ENCODE measurements around the gene MYL12B.
"Not testable (repeated sequence)": the region's sequence is repeated elsewhere in the genome, so short reads cannot be mapped to it uniquely, and the experiment has no call there.

MYL12B gene

DNA sequence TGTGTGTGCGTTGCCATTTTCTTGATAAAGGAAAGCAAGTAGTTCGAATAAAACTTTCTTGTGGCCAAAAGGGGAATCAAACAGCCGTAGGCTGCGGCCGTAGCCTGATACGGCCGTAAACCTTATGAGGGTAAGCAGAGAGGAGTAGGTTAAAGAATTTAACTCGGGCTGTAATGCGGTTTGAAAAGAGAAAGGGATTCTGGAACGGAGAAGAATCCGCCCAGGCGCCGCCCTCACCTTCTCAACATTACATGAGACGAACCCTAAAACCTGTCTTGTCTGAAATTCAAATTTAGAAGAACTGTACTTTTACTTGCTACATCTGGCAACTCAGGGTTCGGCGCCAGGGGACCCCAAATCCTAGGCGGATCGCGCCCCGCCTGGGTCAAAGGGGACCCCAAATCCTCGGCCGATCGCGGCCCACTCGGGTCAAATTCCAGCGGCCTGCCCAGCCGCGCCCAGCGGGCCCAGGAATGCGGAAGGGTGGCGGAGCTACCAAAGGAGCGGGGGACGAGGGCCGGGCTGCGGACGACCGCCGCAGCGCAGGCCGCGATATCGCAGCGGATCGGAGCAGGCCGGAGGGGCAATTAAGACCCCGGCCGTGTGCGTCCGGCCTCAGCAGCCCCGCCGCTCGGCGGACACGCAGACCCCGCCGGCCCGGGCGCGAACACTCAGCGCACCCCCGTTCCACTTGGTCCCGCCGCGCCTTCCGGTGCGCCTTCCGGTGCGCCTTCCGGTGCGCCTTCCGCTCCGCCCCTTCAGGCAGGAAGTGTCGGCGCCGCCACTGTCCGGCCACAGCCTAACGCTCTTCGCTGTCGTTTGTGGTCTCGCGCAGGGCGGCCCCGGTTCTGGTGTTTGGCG, at the start of gene MYL12B:
TSS of gene MYL12B (plus strand) at position 761 of the 861 bp plus-strand sequence. CDS start 10,766 bp downstream, outside the sequence.
- DNase-seq (ENCODE audit: low read depth in 2 of 2): peak; percentile 50 to 53

DNA sequence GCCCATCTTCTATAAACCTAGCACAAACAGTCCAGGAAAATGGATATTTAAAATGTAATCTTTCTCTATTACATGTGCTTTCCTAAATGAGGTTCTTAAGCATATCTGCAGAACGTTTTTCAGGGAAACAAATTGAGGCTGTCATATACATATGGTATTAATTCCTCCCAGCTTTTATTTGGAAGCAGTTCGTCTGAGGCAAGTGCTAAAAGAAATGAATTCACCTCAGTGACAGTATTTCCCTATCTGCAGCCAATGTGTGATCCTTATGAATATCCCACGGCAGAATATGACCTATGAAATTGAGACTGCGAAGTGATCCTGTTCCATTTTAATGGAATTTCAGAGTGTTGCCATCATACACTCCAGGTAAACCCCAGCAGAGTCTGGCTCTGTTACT, 49.3 kb upstream of the MYL12B start:
- DNase-seq (ENCODE audit: low read depth in 2 of 2): no peak

DNA sequence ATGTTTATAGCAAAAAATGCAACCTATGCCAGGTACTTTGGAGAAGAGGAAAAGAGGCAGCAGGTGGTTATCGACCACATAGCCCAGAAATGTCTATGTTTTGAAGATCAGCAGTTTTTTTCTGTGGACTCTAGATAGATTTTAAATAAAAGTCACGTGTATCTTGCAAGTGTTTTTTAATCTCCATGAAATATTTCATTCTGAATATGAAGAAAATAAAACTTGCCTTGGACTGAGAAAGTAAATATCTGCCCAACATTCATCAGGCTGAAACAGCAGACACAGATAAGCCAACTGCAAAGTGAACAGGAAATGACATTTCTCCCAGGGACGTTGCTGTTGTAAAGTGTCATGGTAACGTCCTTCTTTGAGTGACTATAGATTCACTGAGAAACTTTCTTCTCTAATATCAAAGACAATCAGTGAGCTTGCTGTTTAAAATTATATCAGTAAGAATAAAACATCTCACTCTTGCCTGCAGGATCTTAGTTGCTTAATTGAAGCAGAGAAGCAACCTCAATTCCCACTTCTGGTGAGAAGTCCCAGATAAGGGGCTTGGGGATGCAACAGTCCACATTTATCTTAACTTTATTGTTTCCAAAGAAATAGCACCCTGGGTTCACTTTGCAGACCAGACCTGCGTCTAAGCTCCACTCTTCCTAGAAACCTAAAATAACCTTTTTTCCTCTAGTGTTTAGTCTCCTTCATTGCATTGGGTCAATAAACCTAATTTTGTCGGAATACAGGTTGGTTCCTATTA, 48.5 kb upstream of the MYL12B start:
- no peak for DNase-seq (ENCODE audit: low read depth in 2 of 2)

DNA sequence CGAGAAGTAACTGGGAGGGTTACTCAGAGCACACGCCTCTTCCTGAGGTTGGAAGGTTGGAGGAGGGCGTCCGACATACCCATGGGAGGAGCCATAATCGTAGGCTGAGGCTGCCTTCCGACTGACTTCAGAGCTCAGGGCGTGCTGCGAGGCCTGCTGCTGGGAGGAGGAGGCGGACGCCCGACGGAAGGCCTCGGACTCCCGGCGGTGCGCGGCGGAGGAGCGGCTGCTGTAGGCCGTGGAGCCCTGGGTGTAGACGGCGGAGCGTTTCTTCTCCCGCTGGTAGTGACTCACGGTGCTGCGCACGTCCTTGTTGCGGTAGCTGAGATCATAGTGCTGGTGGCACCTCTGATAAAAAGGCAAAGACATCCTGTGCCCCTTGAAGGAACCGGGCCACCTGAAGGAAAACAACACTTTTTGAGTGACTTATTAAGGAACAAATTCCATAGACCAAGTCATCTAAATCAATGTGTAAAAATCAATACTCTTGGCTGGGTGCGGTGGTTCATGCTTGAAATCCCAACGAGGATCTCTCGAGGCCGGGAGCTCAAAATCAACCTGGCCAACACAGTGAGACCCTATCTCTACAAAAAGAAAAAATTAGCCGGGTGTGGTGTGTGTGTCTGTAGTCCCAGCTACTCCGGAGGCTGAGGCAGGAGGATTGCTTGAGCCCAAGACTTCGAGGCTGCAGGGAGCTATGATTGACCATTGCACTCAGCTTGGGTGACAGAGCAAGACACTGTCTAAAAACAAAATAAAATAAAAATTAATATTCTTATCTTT, 46.9 kb upstream of the MYL12B start:
- DNase-seq (ENCODE audit: low read depth in 2 of 2): no peak

DNA sequence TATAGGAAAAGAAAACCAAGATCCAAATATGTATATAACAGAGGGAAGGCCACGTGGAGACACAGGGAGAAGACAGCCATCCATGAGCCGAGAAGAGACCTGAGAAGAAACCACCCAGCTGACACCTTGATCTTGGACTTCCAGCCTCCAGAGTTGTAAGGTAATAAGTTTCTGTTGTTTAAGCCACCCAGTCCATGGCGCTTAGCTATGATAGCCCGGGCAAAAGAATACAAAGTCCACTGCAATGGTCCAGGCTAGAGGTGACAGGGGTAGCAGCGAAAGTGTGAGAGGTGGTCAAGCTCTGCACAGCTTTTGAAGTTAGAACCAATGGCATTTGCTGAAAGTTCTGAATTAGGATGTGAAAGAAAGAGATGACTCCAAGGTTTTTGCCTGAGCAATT, 44.9 kb upstream of the MYL12B start:
- no peak for DNase-seq (ENCODE audit: low read depth in 2 of 2)

DNA sequence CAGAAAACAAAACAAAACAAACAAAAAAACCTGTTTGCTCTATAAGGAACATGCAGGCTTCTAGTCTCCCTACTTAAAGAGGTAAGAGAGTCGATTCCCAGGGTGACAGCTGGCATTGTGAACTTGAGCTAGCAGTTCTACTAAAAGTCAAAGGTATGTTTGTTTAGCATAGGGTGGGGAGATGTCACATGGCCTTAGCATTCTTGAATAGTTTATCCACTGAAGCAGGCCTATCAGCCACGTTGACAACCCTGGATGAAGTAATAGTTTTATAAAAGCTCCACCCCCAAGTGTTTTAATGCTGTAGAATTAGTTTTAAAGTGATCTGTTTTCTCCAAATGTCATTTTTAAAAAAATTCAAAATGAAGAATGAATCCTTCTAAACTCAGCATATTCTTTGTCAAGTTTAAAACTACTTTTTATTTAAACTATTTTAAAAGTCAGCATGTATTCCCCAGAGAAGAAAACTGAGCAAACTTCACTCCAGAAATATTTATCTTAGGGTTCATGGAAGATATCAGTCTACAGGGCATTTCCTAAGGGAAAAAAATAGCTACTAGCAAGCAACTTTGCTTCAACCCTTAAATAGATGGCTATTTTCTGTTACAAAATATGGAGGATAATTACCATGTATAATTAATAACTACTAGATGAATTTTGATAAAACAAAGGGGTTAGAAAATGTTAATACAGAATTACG, 43.8 kb upstream of the MYL12B start:
- no peak for DNase-seq (ENCODE audit: low read depth in 2 of 2)

DNA sequence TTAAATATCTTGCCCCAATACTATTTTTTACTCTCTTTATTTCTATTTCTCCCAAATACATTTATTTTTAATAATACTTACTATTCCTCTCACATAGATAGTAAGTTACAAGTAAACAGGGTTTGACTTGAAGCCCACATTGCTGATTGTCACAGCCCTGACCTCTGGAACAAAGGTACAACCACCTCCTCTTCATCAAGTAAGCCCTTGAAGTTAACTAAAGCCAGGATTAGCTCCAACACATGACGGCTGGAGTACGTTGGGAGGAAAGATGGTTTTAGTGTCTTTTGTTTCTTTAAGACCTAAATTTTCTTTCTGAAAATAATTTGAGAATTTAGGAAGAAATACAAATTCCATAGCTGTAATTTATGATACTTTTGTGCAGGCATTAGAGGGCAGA, 43.1 kb upstream of the MYL12B start:
- no peak for DNase-seq (ENCODE audit: low read depth in 2 of 2)

DNA sequence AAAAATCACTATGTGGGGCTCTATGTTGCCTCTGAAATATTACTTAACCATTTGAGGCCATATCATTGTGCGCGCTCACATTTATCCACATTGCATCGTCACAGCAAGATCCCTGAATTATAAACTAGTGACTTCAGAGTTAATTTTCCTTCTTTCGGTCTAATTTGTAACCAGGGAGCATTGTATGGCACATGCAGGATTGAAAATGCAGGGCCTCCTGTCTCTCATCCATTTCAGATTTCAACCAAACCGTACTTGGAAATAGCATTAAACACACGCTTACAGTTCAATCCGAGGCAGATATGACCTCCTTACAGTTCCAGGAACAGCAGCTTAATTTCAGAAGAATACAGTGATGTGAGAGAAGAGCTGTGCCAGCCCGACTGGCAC, 42.7 kb upstream of the MYL12B start:
- DNase-seq (ENCODE audit: low read depth in 2 of 2): no peak

DNA sequence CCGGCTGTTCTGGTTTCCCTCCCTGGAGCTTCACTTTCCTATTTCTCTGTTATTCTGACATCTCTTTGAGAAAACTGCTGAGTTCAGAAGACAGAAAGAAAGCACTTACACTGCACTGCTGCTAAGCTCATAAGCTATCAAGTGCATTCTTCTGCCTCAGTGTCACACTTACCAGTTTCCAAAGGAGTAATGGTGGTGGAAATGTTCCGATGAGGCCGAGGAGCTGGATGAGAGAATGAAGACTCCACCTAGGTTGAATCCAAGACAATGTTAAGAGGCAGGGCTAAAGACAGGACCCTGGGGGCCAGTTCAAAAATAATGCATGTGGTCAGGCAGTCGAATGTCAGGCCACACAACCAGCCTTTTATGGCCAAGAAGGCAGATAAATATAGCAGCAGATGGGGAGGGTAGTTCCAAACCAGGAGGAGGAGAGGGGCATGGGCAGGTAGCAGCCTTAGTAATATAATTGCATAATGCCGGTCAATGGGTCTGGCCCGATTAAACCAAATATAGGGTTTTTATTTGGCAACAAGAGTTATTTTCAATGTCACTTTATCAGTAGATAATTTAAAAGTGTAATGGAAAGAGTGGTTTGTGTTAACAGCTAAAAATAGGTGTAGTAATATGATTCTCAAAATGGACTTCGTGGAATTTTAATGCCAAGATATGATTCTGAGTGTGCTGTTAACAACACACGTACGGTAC, 42.1 kb upstream of the MYL12B start, which contains the start of gene MYOM1:
TSS of gene MYOM1 (minus strand) at position 338 of the 705 bp plus-strand sequence. CDS start 4,745 bp downstream, outside the sequence.
- no peak for DNase-seq (ENCODE audit: low read depth in 2 of 2)

DNA sequence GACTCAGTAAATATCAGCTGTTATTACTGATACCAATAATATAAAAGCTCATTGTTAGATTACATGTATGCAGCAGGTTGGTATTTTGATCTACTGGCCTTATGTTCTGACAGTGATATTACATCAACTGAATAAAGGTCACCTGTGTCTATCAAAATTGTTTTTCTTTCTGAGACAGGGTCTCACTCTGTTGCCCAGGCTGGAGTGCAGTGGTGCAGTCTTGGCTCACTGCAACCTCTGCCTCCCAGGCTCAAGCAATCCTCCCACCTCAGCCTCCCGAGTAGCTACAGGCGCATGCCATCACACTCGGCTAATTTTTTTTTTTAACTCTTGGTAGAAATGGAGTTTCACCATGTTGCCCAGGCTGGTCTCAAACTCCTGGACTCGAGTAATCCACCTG, 41.1 kb upstream of the MYL12B start:
- DNase-seq (ENCODE audit: low read depth in 2 of 2): not testable (repeated sequence)

DNA sequence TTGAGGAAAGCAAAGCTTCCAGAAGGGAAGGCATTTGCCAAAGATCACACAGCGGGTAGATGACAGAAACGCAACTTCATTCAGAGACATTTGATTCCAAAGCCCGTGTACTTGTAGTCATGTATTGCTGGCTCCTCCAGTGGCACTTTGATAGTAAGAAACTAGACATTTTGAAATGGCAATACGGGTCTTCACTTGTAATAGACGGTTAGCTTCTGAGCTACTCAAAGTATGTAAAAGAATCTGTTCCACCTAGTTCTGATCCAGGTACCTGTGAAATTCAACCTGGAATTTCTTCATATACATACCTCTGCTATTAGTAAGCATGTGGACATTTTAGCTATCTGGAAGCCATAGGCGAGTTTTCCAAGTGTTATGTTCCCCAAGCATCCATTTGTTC, 40.4 kb upstream of the MYL12B start:
- no peak for DNase-seq (ENCODE audit: low read depth in 2 of 2)

DNA sequence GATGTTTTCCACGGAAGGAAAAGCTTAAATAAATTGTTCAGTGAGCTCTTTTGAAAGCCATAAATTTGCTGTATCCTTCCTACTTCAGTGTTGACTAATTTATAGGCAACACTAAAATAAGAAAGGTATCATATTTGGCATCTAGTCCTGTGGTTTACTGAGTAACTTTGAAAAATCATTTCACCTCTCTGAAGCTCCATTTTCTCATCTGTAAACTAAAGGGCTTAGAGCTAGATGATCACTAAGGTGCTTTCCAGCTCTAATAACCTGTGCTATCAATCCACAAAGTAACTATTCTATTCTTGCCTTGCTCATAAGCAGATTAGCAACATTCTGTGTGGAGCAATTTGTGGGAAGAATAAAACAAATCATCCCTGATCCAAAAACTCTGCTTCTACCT, 38.6 kb upstream of the MYL12B start:
- no peak for DNase-seq (ENCODE audit: low read depth in 2 of 2)

DNA sequence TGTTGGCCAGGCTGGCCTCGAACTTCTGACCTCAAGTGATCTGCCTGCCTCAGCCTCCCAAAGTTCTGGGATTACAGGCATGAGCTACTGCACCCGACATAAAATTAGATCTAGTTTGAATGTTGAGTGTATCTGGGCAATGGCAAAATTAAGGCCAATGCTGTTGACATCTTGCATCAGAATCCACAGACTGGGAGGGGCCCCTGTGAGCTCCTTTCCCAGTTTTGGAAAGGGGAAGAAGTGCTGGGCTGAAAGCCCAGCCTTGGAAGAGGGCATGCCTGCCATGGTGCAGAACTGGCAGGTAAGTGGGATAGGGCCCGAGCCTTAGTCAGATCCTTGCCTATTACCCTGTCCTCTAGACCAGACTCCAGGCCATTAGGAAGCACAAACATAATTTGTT, 37.7 kb upstream of the MYL12B start:
- no peak for DNase-seq (ENCODE audit: low read depth in 2 of 2)

DNA sequence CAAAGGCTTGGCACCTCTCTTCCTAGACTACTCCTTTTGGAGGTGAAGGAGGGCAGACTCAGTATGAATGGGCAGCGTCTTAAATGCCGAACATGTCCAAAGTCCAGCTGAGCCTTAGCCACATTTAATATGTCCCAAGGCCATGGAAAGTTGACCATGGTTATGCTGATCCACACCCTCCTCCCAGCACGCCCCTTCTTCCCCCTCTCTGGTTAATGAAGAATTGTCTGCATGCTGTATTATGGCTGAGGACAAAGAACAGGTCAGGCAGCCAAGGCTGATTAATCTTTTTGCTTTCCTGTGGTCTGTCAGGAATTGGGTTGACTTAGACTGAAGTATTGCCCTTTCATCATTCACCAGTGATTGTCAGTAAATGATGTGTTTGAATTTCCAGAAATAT, 36.3 kb upstream of the MYL12B start:
- no peak for DNase-seq (ENCODE audit: low read depth in 2 of 2)

DNA sequence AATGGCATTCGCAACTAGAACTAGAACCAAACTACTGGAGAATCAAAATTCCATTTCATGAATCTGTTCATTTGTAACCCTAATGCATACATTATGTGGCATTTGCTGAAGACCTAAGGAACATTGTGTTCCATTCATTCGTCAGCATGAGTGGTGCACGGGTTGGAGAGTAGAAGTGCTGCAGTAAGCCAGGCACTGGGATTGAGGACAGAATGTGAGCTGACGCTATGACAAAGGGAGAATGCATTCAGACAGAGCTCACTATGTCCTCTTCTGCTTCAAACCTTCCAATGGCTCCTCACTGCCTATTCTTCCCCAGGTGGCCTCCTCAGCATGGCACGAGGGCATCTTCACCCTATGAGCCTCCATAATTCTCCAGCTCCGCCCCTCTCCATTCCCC, 35.9 kb upstream of the MYL12B start:
- no peak for DNase-seq (ENCODE audit: low read depth in 2 of 2)

DNA sequence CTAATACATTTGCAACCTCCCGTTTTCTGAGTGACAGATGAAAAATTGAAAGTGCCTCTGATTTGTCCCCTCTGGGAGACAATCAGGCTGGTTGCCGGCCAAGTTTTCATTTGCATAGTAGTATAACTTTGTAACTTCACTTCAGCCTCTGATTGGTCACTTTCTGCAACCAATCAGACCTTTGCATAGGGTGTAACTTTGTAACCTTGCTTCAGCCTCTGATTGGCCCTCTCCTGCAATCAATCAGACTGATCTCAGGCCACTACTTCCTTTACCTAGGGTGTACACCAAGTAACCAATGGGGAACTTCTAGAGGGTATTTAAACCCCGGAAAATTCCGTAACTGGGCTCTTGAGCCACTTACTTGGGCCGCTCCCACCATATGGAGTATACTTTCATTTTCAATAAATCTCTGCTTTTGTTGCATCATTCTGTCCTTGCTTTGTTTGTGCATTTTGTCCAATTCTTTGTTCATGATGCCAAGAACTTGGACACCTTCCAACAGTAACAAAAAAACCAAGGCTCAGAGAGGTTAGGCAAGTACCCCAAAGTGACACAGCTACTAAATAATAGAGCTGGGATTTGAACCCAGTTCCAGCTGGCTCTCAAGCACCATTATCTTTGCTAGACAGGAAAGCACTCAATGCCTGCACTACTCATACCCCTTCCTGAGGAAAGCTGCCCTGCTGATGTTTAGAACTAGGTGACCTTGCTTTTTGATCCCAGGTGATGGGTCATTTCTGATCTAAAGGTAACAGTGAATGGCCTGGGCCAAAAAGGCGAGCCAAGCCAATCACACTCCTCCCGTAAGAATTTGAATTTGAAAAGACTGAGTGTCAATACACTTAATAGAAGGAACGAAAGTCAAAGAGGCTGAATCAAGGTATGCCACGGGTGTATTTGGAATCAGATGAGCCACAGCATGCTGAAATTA, 31.3 kb upstream of the MYL12B start:
- no peak for DNase-seq (ENCODE audit: low read depth in 2 of 2)

DNA sequence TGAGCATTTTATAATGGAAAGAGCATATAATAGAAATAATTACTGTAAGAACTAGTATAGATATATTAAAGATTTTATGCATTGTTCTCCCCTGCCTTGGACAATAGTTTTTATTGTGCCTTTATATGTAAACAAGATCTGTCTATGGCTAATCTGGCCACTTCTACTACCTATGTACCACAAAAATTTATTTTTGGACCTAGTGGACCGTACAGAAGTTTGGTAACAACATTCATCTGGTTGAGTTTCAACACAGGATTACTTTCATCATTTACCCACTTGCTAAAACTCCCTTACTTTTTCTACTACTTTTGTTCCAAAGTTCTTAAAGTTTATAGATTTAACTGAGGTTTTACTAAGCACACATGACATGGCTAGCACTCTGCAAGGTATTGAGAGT, 28.9 kb upstream of the MYL12B start:
- no peak for DNase-seq (ENCODE audit: low read depth in 2 of 2)

DNA sequence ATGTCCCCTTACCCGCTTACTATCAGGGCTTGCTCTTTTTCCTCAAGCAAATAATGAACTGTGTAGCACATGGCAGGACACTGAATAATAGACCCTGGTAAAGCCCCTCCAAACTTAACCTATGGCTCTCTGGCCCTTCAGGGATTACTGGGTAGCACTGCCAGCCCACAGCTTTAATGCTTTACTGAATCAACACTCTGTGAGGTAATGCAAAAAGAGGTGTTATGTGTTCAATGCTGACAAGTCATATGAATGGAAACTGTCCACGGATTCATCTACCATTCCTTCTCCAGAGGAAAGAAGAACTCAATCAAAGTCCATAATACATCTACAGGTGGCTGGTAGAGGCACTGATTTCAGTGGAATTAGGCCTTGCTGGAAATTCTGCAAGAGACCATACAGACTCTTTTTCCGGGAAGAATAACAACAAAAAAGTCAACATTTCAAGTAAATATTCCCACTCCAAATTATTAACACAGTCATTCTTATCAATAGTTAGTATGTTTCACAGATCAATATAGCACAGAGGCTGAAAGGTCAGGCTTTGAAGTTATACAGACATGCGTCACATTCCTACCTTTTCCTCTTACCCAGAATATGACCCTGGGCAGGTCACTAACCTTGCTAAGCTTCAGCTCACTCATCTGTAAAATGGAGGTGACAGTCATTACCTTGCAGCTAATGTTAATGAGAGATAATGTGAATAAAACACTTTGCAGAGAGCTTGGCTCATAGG, 28.3 kb upstream of the MYL12B start:
- no peak for DNase-seq (ENCODE audit: low read depth in 2 of 2)

DNA sequence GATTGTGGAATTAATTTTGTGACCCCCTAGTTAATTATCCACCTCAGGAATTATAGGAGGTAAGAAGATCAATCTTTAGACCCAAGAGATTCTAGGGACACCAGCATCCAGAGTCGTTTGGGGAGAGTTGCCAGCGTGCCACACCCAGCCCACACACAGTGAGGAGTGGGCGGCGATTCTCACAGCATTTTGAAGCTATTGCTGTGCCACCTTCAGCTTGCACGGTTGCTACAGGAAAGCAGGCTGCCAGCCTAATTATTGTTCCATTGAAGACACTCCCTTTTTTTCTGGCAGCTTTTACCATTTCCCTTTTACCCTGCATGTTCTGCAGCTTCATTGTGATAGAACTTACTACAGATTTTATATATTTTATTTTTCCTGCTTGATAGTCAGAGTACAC, 27.5 kb upstream of the MYL12B start:
- no peak for DNase-seq (ENCODE audit: low read depth in 2 of 2)
